GM23338 (cell line): ENCODE measurements around the gene CHD5. TPM values are rescaled to one million over a fixed set of nuclear protein-coding genes. Genes with fewer than 3 reads are reported as not detected.

Experiments used
- ATAC-seq: fragments of 200-7000 bp; cut with Tn5 transposase; 3 replicates; pipeline ENCODE4 v1.9.1; 2020
- DNase-seq: peaks from one replicate; pipeline ENCODE4 v3.0.0-alpha.2; 2015; ENCODE audit warnings: low spot score
- H2AFZ ChIP-seq: fragments of 200-600 bp; sonication (generic); 2 replicates; pipeline ENCODE4 v1.8.0; 2016; ENCODE audit warnings: antibody characterized with exemption, mild to moderate bottlenecking, moderate library complexity
- H3F3A ChIP-seq: fragments of 200-600 bp; sonication (generic); replicated peaks from 2 replicates; pipeline ENCODE4 v1.8.0; 2017; ENCODE audit warnings: antibody characterized with exemption, mixed run types, low read depth
- H3K27ac ChIP-seq: fragments of 200-600 bp; sonication (generic); 2 replicates; pipeline ENCODE4 v1.6.1; 2016; ENCODE audit warnings: low read depth
- H3K27me3 ChIP-seq: fragments of 200-600 bp; sonication (generic); 2 replicates; pipeline ENCODE4 v1.8.0; 2016; ENCODE audit warnings: mild to moderate bottlenecking, mixed run types, moderate library complexity; ENCODE audit not compliant: insufficient read depth
- H3K36me3 ChIP-seq: fragments of 200-600 bp; sonication (generic); 2 replicates; pipeline ENCODE4 v1.8.0; 2016; ENCODE audit warnings: mild to moderate bottlenecking; ENCODE audit not compliant: insufficient read depth
- H3K4me1 ChIP-seq: fragments of 200-600 bp; sonication (generic); 2 replicates; pipeline ENCODE4 v1.8.0; 2016; ENCODE audit warnings: mild to moderate bottlenecking, moderate library complexity; ENCODE audit not compliant: insufficient read depth
- H3K4me2 ChIP-seq: fragments of 200-600 bp; sonication (generic); 2 replicates; pipeline ENCODE4 v1.7.1; 2017; ENCODE audit warnings: mixed run types
- H3K4me3 ChIP-seq: fragments of 200-600 bp; sonication (generic); 2 replicates; pipeline ENCODE4 v1.6.1; 2016; ENCODE audit warnings: mixed run types
- H3K79me2 ChIP-seq: fragments of 200-600 bp; sonication (generic); replicated peaks from 2 replicates; pipeline ENCODE4 v1.8.0; 2017; ENCODE audit warnings: mild to moderate bottlenecking; ENCODE audit not compliant: insufficient read depth
- H3K9me2 ChIP-seq: fragments of 200-600 bp; sonication (generic); 2 replicates; pipeline ENCODE4 v1.8.0; 2017; ENCODE audit not compliant: insufficient read depth
- H4K20me1 ChIP-seq: fragments of 200-600 bp; sonication (generic); replicated peaks from 2 replicates; pipeline ENCODE4 v1.8.0; 2017; ENCODE audit warnings: mild to moderate bottlenecking; ENCODE audit not compliant: insufficient read depth
- H3K27ac Mint-ChIP-seq: 2 replicates; pipeline ENCODE4 v1.8.0; 2020; ENCODE audit warnings: inconsistent platforms, mild to moderate bottlenecking, moderate library complexity, mixed read lengths
- H3K27me3 Mint-ChIP-seq: 3 replicates; pipeline ENCODE4 v1.8.0; 2022; ENCODE audit warnings: low read depth, mild to moderate bottlenecking, moderate library complexity, mixed read lengths, inconsistent platforms; ENCODE audit not compliant: insufficient read depth, poor library complexity
- H3K36me3 Mint-ChIP-seq: 3 replicates; pipeline ENCODE4 v1.8.0; 2021; ENCODE audit warnings: low read depth, mild to moderate bottlenecking, inconsistent platforms, moderate library complexity, mixed read lengths
- H3K4me1 Mint-ChIP-seq: 3 replicates; pipeline ENCODE4 v1.8.0; 2020; ENCODE audit warnings: mild to moderate bottlenecking, inconsistent platforms, mixed read lengths
- H3K4me3 Mint-ChIP-seq: 3 replicates; pipeline ENCODE4 v1.8.0; 2021; ENCODE audit warnings: moderate library complexity, mild to moderate bottlenecking, inconsistent platforms, mixed read lengths
- H3K9me3 Mint-ChIP-seq: 3 replicates; pipeline ENCODE4 v1.8.0; 2020; ENCODE audit warnings: moderate library complexity, mild to moderate bottlenecking, inconsistent platforms, mixed read lengths
- CREB1 ChIP-seq: fragments of 250-450 bp; sonication (Bioruptor Pico); IDR thresholded peaks from 2 replicates; pipeline ENCODE4 v1.5.0; 2020; ENCODE audit warnings: low read depth, mild to moderate bottlenecking, moderate library complexity
- CTCF ChIP-seq, 2 experiments: fragments of 200-600 bp in 1 of 2; sonication (generic) in 1 of 2; conservative IDR thresholded peaks; 2 replicates each; pipeline versions ENCODE4 v1.5.1 to v1.6.1; 2016 to 2017; ENCODE audit warnings: antibody characterized with exemption in 2 of 2, low read depth in 2 of 2, mild to moderate bottlenecking in 2 of 2, moderate library complexity in 1 of 2
- EZH2 ChIP-seq: fragments of 200-600 bp; sonication (generic); IDR thresholded peaks from one replicate; pipeline ENCODE4 v1.8.0; 2017; ENCODE audit warnings: antibody characterized with exemption, mild to moderate bottlenecking, low read depth; ENCODE audit not compliant: unreplicated experiment
- JUNB ChIP-seq: IDR thresholded peaks from one replicate; pipeline ENCODE4 v1.6.1; 2016; ENCODE audit warnings: antibody characterized with exemption; ENCODE audit not compliant: unreplicated experiment
- NANOG ChIP-seq: IDR thresholded peaks from 2 replicates; pipeline ENCODE4 v1.6.1; 2016; ENCODE audit warnings: antibody characterized with exemption, borderline replicate concordance
- POLR2AphosphoS5 ChIP-seq: IDR thresholded peaks from 2 replicates; pipeline ENCODE4 v1.6.1; 2016; ENCODE audit warnings: antibody characterized with exemption, low read depth
- STAT1 ChIP-seq: IDR thresholded peaks from one replicate; pipeline ENCODE4 v1.6.1; 2016; ENCODE audit warnings: antibody characterized with exemption; ENCODE audit not compliant: unreplicated experiment
- ZNF114 ChIP-seq: fragments of 250-450 bp; sonication (Bioruptor Pico); IDR thresholded peaks from 2 replicates; pipeline ENCODE4 v1.5.0; 2020; ENCODE audit warnings: mild to moderate bottlenecking, moderate library complexity
- ZNF331 ChIP-seq: fragments of 250-450 bp; sonication (Bioruptor Pico); IDR thresholded peaks from 2 replicates; pipeline ENCODE4 v1.5.0; 2020; ENCODE audit warnings: low read depth, mild to moderate bottlenecking, moderate library complexity
- ZNF462 ChIP-seq: fragments of 250-450 bp; sonication (Bioruptor Pico); IDR thresholded peaks from 2 replicates; pipeline ENCODE4 v1.5.0; 2020; ENCODE audit warnings: mild to moderate bottlenecking, moderate library complexity
- polyA plus RNA-seq: library from polyadenylated mRNA; unstranded; fragments of >200 nt; fragmentation: Nextera tagmentation; extraction: Ambion mirVana; gene quantifications from 2 replicates; pipeline ENCODE4 v1.2.1, GENCODE V29; 2016
- total RNA-seq: library from RNA; depleted of rRNA; stranded (reverse); fragments of >200 nt; shearing (Covaris generic); gene quantifications from 2 replicates; pipeline ENCODE4 v1.2.3, GENCODE V29; 2014

CHD5 gene
- total and polyA plus RNA-seq, 2 experiments from 2014 or later, result 0.32 to 1.0 TPM

- Histone ChIP-seq H3F3A (no peaks in the 10 kb centered on the region), H3K27me3 (no peaks in the 10 kb centered on the region), H3K4me2 (no peak overlapping the region), H3K36me3 (no peaks in the 10 kb centered on the region), H4K20me1 (no peaks in the 10 kb centered on the region), H3K4me3 (no peak overlapping the region), H3K9me2 (no peaks in the 10 kb centered on the region), H3K4me1 (no peaks in the 10 kb centered on the region), H3K79me2 (no peaks in the 10 kb centered on the region), H2AFZ (no peak overlapping the region), H3K27ac (no peak overlapping the region)
- Mint-ChIP-seq H3K36me3 (no peaks in the 10 kb centered on the region; the same call in 2 of the 3 replicates), H3K4me3 (no peak overlapping the region), H3K4me1 (peaks cover 2% of the 10 kb centered on the region; the same call in 1 of the 3 replicates), H3K27me3 (peaks cover 5% of the 10 kb centered on the region), H3K27ac (no peak overlapping the region), H3K9me3 (no peaks in the 10 kb centered on the region; the same call in 2 of the 3 replicates)
- no peak for DNase-seq
- no peak for TF ChIP-seq NANOG
- no peak for TF ChIP-seq JUNB
- no peak for TF ChIP-seq ZNF114 (CRISPR knock-in tag)
- peak; percentile 17 to 43; a peak in 2 of 4 replicates for TF ChIP-seq CTCF (conservative IDR thresholded peaks at IDR 0.05; ENCODE audit: low read depth in 2 of 2)
- peak; percentile 42 for ATAC-seq
Measured at GRCh38 chr1:6099787-6100765, 80.0 kb downstream of the CHD5 start.

- no peaks in the 10 kb centered on the region for H3K9me2 ChIP-seq
- no peaks in the 10 kb centered on the region for H4K20me1 ChIP-seq
- no peak overlapping the region for H3K4me3 ChIP-seq
- no peak overlapping the region for H3K27ac ChIP-seq
- peaks cover 3% of the 10 kb centered on the region for H3K27me3 Mint-ChIP-seq
- H3F3A ChIP-seq, result no peaks in the 10 kb centered on the region
- H3K36me3 Mint-ChIP-seq, result no peaks in the 10 kb centered on the region
- H3K4me3 Mint-ChIP-seq, result no peak overlapping the region
- no peaks in the 10 kb centered on the region for H3K27me3 ChIP-seq
- no peaks in the 10 kb centered on the region for H3K4me1 ChIP-seq
- no peak for ATAC-seq
- H3K9me3 Mint-ChIP-seq, result no peaks in the 10 kb centered on the region; the same call in 2 of the 3 replicates
- no peak overlapping the region for H3K4me2 ChIP-seq
- DNase-seq, result no peak
- no peak overlapping the region for H3K27ac Mint-ChIP-seq
- no peaks in the 10 kb centered on the region for H3K79me2 ChIP-seq
- H3K36me3 ChIP-seq, result no peaks in the 10 kb centered on the region
- H2AFZ ChIP-seq, result no peak overlapping the region
- peaks cover 2% of the 10 kb centered on the region; the same call in 1 of the 3 replicates for H3K4me1 Mint-ChIP-seq
- TF ChIP-seq POLR2AphosphoS5 (no peak), EZH2 (no peak), ZNF462 (CRISPR knock-in tag) (no peak), CREB1 (CRISPR knock-in tag) (no peak), JUNB (no peak), ZNF331 (CRISPR knock-in tag) (no peak), NANOG (no peak), STAT1 (no peak), CTCF (conservative IDR thresholded peaks at IDR 0.05; ENCODE audit: low read depth in 2 of 2) (no peak)
Measured at GRCh38 chr1:6099297-6099696, 80.8 kb downstream of the CHD5 start.
